Measurements from ENCODE around the gene LARP1B. TPM values are rescaled to one million over a fixed set of nuclear protein-coding genes. Genes with fewer than 3 reads are reported as not detected.
A peak's percentile ranks its signal among the peaks of the same experiment; 100 is the strongest.
"Not testable (repeated sequence)": the region's sequence is repeated elsewhere in the genome, so short reads cannot be mapped to it uniquely, and the experiment has no call there.

Gene LARP1B
- total RNA-seq, 1 donor from 2014 or later = 9.6 TPM

- Mint-ChIP-seq H3K27me3 (ENCODE audit: unreplicated experiment) (peaks cover 2% of the 10 kb centered on the region), H3K27ac (ENCODE audit: unreplicated experiment) (no peak overlapping the region), H3K36me3 (ENCODE audit: low read depth, unreplicated experiment) (peaks cover 15% of the 10 kb centered on the region), H3K4me3 (ENCODE audit: unreplicated experiment) (peak overlapping the region; percentile 52), H3K4me1 (ENCODE audit: unreplicated experiment) (peaks cover 2% of the 10 kb centered on the region), H3K9me3 (ENCODE audit: unreplicated experiment) (no peaks in the 10 kb centered on the region)
- DNase-seq (ENCODE audit: low spot score) = no peak
- TF ChIP-seq CTCF (IDR thresholded peaks at IDR 0.05; ENCODE audit: unreplicated experiment) = no peak
Measured at GRCh38 chr4:128145727-128146126, 84.6 kb downstream of the LARP1B start.

- Mint-ChIP-seq H3K4me1 (ENCODE audit: unreplicated experiment) (peaks cover 2% of the 10 kb centered on the region), H3K4me3 (ENCODE audit: unreplicated experiment) (no peak overlapping the region), H3K36me3 (ENCODE audit: low read depth, unreplicated experiment) (peaks cover 14% of the 10 kb centered on the region), H3K9me3 (ENCODE audit: unreplicated experiment) (no peaks in the 10 kb centered on the region), H3K27ac (ENCODE audit: unreplicated experiment) (no peak overlapping the region), H3K27me3 (ENCODE audit: unreplicated experiment) (no peaks in the 10 kb centered on the region)
- no peak for DNase-seq (ENCODE audit: low spot score)
- no peak for TF ChIP-seq CTCF (IDR thresholded peaks at IDR 0.05; ENCODE audit: unreplicated experiment)
Measured at GRCh38 chr4:128153800-128154199, 92.7 kb downstream of the LARP1B start.

GRCh38 chr4:128155231-128155855 is 94.2 kb downstream of the LARP1B start:
- Mint-ChIP-seq H3K36me3 (ENCODE audit: low read depth, unreplicated experiment) (peaks cover 14% of the 10 kb centered on the region), H3K4me3 (ENCODE audit: unreplicated experiment) (peak overlapping the region; percentile 21), H3K4me1 (ENCODE audit: unreplicated experiment) (peaks cover 2% of the 10 kb centered on the region), H3K27me3 (ENCODE audit: unreplicated experiment) (no peaks in the 10 kb centered on the region), H3K27ac (ENCODE audit: unreplicated experiment) (no peak overlapping the region), H3K9me3 (ENCODE audit: unreplicated experiment) (no peaks in the 10 kb centered on the region)
- TF ChIP-seq CTCF (IDR thresholded peaks at IDR 0.05; ENCODE audit: unreplicated experiment) = no peak
- DNase-seq (ENCODE audit: low spot score) = no peak

- no peak for DNase-seq (ENCODE audit: low spot score)
- Mint-ChIP-seq H3K4me3 (ENCODE audit: unreplicated experiment) (no peak overlapping the region), H3K4me1 (ENCODE audit: unreplicated experiment) (peaks cover 2% of the 10 kb centered on the region), H3K27ac (ENCODE audit: unreplicated experiment) (no peak overlapping the region), H3K9me3 (ENCODE audit: unreplicated experiment) (no peaks in the 10 kb centered on the region), H3K27me3 (ENCODE audit: unreplicated experiment) (no peaks in the 10 kb centered on the region), H3K36me3 (ENCODE audit: low read depth, unreplicated experiment) (peaks cover 14% of the 10 kb centered on the region)
- TF ChIP-seq CTCF (IDR thresholded peaks at IDR 0.05; ENCODE audit: unreplicated experiment) = no peak
Measured at GRCh38 chr4:128155874-128156456, 94.9 kb downstream of the LARP1B start.

- H3K9me3 Mint-ChIP-seq (ENCODE audit: unreplicated experiment); H3K27ac Mint-ChIP-seq (ENCODE audit: unreplicated experiment); DNase-seq (ENCODE audit: low spot score); H3K4me3 Mint-ChIP-seq (ENCODE audit: unreplicated experiment); H3K27me3 Mint-ChIP-seq (ENCODE audit: unreplicated experiment); H3K4me1 Mint-ChIP-seq (ENCODE audit: unreplicated experiment): not testable (repeated sequence)
- peaks cover 14% of the 10 kb centered on the region for H3K36me3 Mint-ChIP-seq (ENCODE audit: low read depth, unreplicated experiment)
Measured at GRCh38 chr4:128156472-128156871, 95.4 kb downstream of the LARP1B start.
